ENCODE measurements around the gene GKAP1. TPM values are rescaled to one million over a fixed set of nuclear protein-coding genes. Genes with fewer than 3 reads are reported as not detected.

Gene GKAP1
- total RNA-seq, 1 experiment from 2014 or later = 6.1 TPM

- H3K9me3 Mint-ChIP-seq = no peaks in the 10 kb centered on the region
- H3K27ac Mint-ChIP-seq = no peak overlapping the region
- H3K36me3 Mint-ChIP-seq = no peaks in the 10 kb centered on the region
- ChIA-PET CTCF (interaction anchor here (0.6 kb wide), 1 partner anchor 564 kb away, joined by 4 read pairs; no protein-coding TSS in a partner anchor), POLR2A (no interaction called here)
- ATAC-seq = no peak
- H3K4me3 Mint-ChIP-seq = no peak overlapping the region
- TF ChIP-seq ZNF263 (CRISPR knock-in tag; IDR thresholded peaks at IDR 0.05; ENCODE audit: low read depth) (no peak), ZNF416 (CRISPR knock-in tag; IDR thresholded peaks at IDR 0.05) (no peak), MYBL2 (CRISPR knock-in tag; IDR thresholded peaks at IDR 0.05) (no peak), TEAD4 (CRISPR knock-in tag; IDR thresholded peaks at IDR 0.05) (no peak), ZBTB43 (CRISPR knock-in tag; IDR thresholded peaks at IDR 0.05) (no peak)
- TF ChIP-seq, protein P1, sequence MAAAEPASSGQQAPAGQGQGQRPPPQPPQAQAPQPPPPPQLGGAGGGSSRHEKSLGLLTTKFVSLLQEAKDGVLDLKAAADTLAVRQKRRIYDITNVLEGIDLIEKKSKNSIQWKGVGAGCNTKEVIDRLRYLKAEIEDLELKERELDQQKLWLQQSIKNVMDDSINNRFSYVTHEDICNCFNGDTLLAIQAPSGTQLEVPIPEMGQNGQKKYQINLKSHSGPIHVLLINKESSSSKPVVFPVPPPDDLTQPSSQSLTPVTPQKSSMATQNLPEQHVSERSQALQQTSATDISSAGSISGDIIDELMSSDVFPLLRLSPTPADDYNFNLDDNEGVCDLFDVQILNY (CRISPR knock-in tag; IDR thresholded peaks at IDR 0.05) = no peak
- TF ChIP-seq, protein P2, sequence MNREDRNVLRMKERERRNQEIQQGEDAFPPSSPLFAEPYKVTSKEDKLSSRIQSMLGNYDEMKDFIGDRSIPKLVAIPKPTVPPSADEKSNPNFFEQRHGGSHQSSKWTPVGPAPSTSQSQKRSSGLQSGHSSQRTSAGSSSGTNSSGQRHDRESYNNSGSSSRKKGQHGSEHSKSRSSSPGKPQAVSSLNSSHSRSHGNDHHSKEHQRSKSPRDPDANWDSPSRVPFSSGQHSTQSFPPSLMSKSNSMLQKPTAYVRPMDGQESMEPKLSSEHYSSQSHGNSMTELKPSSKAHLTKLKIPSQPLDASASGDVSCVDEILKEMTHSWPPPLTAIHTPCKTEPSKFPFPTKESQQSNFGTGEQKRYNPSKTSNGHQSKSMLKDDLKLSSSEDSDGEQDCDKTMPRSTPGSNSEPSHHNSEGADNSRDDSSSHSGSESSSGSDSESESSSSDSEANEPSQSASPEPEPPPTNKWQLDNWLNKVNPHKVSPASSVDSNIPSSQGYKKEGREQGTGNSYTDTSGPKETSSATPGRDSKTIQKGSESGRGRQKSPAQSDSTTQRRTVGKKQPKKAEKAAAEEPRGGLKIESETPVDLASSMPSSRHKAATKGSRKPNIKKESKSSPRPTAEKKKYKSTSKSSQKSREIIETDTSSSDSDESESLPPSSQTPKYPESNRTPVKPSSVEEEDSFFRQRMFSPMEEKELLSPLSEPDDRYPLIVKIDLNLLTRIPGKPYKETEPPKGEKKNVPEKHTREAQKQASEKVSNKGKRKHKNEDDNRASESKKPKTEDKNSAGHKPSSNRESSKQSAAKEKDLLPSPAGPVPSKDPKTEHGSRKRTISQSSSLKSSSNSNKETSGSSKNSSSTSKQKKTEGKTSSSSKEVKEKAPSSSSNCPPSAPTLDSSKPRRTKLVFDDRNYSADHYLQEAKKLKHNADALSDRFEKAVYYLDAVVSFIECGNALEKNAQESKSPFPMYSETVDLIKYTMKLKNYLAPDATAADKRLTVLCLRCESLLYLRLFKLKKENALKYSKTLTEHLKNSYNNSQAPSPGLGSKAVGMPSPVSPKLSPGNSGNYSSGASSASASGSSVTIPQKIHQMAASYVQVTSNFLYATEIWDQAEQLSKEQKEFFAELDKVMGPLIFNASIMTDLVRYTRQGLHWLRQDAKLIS (CRISPR knock-in tag; IDR thresholded peaks at IDR 0.05; ENCODE audit: borderline replicate concordance) = no peak
- TF ChIP-seq, protein P3, sequence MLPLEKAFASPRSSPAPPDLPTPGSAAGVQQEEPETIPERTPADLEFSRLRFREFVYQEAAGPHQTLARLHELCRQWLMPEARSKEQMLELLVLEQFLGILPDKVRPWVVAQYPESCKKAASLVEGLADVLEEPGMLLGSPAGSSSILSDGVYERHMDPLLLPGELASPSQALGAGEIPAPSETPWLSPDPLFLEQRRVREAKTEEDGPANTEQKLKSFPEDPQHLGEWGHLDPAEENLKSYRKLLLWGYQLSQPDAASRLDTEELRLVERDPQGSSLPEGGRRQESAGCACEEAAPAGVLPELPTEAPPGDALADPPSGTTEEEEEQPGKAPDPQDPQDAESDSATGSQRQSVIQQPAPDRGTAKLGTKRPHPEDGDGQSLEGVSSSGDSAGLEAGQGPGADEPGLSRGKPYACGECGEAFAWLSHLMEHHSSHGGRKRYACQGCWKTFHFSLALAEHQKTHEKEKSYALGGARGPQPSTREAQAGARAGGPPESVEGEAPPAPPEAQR (CRISPR knock-in tag; IDR thresholded peaks at IDR 0.05) = no peak
- TF ChIP-seq, protein P4, sequence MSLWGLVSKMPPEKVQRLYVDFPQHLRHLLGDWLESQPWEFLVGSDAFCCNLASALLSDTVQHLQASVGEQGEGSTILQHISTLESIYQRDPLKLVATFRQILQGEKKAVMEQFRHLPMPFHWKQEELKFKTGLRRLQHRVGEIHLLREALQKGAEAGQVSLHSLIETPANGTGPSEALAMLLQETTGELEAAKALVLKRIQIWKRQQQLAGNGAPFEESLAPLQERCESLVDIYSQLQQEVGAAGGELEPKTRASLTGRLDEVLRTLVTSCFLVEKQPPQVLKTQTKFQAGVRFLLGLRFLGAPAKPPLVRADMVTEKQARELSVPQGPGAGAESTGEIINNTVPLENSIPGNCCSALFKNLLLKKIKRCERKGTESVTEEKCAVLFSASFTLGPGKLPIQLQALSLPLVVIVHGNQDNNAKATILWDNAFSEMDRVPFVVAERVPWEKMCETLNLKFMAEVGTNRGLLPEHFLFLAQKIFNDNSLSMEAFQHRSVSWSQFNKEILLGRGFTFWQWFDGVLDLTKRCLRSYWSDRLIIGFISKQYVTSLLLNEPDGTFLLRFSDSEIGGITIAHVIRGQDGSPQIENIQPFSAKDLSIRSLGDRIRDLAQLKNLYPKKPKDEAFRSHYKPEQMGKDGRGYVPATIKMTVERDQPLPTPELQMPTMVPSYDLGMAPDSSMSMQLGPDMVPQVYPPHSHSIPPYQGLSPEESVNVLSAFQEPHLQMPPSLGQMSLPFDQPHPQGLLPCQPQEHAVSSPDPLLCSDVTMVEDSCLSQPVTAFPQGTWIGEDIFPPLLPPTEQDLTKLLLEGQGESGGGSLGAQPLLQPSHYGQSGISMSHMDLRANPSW (CRISPR knock-in tag; conservative IDR thresholded peaks at IDR 0.05; ENCODE audit: low read depth) = no peak
- TF ChIP-seq, protein P5, sequence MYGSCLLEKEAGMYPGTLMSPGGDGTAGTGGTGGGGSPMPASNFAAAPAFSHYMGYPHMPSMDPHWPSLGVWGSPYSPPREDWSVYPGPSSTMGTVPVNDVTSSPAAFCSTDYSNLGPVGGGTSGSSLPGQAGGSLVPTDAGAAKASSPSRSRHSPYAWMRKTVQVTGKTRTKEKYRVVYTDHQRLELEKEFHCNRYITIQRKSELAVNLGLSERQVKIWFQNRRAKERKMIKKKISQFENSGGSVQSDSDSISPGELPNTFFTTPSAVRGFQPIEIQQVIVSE (CRISPR knock-in tag; IDR thresholded peaks at IDR 0.05; ENCODE audit: borderline replicate concordance) = no peak
- TF ChIP-seq, protein P6, sequence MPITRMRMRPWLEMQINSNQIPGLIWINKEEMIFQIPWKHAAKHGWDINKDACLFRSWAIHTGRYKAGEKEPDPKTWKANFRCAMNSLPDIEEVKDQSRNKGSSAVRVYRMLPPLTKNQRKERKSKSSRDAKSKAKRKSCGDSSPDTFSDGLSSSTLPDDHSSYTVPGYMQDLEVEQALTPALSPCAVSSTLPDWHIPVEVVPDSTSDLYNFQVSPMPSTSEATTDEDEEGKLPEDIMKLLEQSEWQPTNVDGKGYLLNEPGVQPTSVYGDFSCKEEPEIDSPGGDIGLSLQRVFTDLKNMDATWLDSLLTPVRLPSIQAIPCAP (CRISPR knock-in tag; IDR thresholded peaks at IDR 0.05) = no peak
- H3K4me1 Mint-ChIP-seq = no peaks in the 10 kb centered on the region
- no peak for DNase-seq (ENCODE audit: low spot score)
- H3K27me3 Mint-ChIP-seq (ENCODE audit: low read depth) = no peaks in the 10 kb centered on the region
These were observed 67.9 kb downstream of the GKAP1 start for GRCh38 chr9:83749706-83750105.

- no peak for ATAC-seq
- Mint-ChIP-seq H3K27me3 (ENCODE audit: low read depth) (no peaks in the 10 kb centered on the region), H3K9me3 (no peaks in the 10 kb centered on the region), H3K36me3 (peaks cover under 1% of the 10 kb centered on the region; the same call in 1 of the 2 replicates), H3K4me1 (no peaks in the 10 kb centered on the region), H3K27ac (no peak overlapping the region), H3K4me3 (no peak overlapping the region)
- ChIA-PET POLR2A (no interaction called here), CTCF (no interaction called here)
- TF ChIP-seq ESRRA (CRISPR knock-in tag; IDR thresholded peaks at IDR 0.05; ENCODE audit: borderline replicate concordance) = no peak
- DNase-seq (ENCODE audit: low spot score) = no peak
These were observed 73.4 kb downstream of the GKAP1 start for GRCh38 chr9:83744206-83744605.

All from WTC11 (cell line).